ENCODE results near the gene MAB21L1.

Gene MAB21L1

DNA sequence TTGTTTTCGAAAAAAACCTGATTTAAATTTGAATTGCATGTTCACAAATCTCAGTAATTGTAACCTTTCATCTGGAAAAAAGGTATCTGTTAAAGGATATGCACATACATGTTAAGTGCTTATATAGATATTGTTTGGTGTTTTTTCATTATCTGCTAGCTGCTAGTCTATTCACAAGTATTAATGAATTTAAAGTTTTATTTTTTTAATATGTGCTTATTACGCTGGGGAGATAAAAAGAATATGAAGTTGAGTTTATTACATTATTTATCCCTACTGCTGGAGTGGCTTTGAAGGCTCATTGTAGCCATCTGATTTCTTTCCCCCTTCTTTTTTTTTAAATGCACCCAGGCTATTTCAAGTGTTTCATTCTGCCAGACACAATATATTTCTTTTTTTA, 3.9 kb upstream of the MAB21L1 start:
- FAIRE-seq (no peak), DNase-seq (ENCODE audit: extremely low spot score, insufficient read length, low read depth) (no peak)

DNA sequence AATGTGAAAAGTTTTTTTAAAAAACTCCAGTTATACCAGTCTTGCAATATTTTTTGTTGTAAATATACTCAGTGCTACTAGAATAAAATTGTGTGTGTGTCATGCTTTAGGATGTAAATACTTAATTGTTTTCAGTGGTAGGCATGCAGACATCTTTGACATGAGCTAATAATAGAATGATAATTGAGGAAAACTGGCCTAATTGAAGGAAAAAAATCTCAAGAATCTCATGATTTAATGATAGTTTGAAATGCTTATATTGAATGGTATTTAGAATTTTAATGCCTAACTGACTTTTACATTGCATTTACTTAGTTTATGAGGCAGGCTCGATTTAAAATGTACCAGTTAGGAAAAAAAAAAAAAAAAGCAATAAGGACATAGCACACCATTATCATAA, 3.2 kb upstream of the MAB21L1 start:
- FAIRE-seq (no peak), DNase-seq (ENCODE audit: extremely low spot score, insufficient read length, low read depth) (no peak)

DNA sequence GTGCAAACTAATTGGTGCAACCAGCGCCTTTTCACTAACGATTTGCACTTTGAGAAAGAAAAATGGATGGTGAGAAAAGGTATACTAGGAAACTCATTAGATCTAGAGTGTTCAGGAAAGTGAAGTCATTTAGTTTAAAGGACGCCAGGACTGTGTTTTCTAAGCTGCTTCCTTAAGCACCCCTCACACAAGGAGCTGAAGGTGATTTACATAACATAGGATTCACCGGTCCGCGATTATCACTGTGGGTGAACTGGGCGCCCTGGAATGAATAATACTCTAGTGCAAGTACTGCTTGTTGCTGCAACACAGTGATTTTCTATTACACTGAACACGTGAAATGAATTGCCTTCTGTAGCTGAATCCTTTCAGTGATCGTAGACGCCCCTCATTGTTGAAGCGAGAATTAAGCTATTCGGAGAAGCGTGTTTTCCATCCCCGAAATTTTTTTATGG, 2.6 kb upstream of the MAB21L1 start:
- no peak for DNase-seq (ENCODE audit: extremely low spot score, insufficient read length, low read depth)
- no peak for FAIRE-seq

DNA sequence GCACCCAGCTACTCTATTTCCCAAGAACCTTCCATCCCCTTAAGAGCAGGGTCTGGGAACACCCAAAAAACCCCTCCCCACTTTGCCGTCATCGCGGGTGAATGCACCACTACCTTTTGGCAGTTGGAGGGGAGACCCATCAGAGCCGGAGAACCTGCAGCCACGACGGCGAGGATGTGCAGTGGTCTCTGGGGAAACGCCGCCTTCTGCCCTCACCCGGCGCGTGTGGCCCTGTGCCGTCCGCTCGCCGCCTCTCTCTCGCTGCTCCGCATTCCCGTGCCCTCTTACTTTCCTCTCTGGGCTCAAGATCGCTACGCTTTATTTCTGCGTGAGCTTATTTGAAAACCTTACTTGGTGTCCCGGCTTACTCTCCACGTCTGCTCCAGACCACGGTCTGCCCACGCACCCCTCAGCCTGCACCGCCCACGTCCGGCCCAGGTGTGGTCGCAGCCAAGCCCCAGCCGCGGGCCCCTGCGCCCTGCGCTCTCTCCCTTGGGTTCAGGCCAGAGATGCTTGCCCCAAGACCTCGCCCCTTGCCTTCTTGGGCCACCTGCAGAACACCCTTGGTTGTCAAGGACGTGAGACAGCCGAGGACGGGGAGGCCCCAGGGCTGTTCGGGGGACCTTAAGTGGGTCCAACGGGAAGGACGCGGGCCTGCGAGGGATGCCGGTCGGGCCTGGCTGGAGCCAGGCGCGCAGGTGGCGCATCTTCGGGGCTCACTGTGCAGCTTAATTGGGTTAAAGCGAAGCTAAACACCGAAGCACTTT, 2.0 kb upstream of the MAB21L1 start:
- FAIRE-seq (no peak), DNase-seq (ENCODE audit: extremely low spot score, insufficient read length, low read depth) (no peak)

DNA sequence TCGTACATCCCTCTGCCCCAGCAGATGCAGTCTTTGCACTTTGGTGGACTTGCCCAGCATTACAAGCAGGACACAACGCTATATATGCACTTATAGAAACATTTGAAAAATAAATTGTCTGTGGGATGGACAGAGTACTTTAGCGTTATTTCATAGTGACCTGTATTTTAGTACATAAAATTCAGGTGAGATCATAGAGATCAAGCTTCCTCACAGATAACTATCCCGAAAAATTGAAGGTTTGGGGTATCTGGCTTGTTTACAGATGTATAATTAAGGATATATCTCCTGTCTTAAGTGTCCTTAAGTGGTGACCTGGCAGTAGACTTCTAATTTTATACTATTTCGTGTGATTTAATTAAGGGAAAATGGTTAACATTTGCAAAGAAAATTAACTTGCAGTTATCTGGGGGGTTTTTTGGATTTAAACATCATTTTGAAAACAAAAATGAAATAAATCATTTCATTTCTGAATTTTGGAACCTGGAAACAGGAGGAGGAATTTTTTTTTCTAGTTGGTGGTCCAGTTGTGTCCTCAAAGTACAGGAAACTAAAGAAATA, 977 bp upstream of the MAB21L1 start:
- no peak for FAIRE-seq
- no peak for DNase-seq (ENCODE audit: extremely low spot score, insufficient read length, low read depth)

DNA sequence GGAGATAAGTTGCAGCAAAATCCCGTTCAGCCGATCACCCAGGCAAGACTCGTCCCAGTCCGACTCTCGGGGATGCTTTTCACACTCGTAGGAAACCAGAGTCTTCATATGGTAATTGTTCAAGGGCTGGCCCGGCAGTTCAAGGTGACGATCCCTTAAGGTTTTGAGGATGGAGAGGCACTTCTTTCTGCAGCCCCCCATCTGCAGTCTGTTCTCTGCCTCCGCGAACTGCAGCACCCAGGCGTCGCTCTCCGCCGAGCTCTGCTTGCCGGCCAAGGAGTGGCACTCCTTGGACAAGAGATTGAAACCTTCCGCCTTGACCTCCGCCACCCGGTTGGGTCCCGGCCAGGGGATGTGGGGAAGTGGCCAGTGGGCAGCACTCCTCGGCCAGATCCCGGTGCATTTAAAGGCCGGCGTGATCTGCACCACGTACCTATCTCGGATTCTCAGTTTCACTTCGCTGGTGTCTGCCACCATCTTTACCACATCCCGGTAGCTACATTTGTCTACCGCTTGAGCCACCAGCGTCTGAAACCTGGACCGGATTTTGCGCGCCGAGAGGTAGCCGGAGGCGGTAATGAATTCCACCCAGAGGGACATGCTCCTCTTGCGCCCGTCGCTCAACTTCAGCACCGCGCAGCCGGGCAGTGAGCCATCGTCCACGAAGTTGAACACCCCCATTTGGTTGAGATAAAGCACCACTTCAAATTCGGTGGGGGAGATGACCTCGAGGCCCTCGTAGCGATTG, 1.1 kb downstream of the MAB21L1 start:
- no peak for DNase-seq (ENCODE audit: extremely low spot score, insufficient read length, low read depth)
- no peak for FAIRE-seq

DNA sequence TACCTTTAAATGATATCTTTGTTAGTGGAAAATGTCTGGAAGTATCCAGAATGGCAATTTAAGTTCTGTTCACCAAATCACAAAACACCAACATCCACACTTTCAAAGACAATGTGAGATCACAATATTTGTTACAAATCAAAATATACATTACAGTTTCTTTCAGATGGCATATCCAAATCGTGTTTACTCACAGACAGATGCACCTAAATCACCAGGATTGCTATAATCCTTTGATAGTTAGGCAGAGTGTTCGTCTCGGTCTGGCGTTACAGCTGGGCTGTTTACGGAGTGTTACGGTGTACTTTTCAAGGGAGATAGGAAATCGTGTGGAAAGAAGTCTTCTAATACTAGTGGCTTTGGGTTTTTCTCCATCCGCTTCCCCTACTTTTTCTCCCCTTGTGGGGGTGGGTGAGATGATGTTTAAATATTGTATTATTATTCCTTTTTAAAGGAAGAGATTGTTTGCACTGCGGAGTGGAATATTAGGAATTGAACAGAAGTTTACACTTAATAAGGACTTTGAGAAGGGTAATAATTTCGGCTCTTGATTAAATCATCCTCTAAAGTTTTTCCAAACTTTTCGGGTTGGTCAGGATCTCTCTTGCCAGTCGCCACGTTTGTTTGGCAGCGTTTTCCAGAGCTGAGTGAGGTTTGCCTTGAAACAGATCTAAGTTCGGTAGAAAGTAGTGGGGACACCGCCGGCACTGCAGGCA, 1.8 kb downstream of the MAB21L1 start:
- no peak for FAIRE-seq
- no peak for DNase-seq (ENCODE audit: extremely low spot score, insufficient read length, low read depth)

DNA sequence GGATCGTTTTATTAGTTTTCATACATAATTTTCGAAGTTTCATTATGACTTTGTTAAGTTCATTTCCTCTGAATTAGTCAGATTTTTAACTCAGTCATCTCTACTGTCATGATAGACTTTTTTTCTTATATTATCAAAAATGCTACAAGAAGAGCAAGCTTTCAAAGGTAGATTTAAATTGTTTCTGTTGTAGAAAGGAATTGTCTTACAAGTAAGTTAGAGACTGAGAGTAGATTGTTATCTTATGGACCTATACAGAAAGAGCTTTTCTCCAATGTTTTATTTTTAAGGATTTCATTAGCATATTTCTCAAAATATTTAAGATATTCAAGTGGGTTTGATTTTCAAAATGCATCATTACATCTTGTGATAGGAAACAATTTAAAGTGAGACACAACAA, 2.7 kb downstream of the MAB21L1 start:
- DNase-seq (ENCODE audit: extremely low spot score, insufficient read length, low read depth): no peak
- FAIRE-seq: no peak

DNA sequence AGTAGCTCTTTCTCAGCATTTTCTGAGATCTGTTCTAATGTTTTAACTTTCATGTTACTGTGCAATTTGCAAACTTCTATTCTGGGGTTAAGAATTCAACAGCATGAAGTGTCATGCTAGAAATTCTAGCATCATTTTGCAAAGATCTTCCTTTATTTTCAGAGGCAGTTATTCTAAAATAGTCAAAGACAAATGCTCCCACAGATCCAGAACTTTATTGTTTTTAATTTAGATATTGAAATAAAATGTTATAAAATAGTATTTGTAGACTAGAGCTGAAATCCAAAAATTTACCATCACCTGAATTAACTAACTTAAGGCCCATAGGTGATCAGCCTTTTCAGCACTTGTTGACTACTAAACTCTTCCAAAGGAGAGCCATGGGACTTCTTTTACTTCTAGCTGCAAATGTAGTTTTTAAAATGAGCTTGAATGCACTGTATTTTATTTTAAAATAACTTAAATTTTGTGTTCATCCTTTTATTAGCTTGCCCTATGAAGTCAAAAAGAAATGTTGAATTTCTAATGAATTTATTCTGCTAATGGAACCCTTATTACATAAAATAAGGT, 3.2 kb downstream of the MAB21L1 start:
- no peak for FAIRE-seq
- no peak for DNase-seq (ENCODE audit: extremely low spot score, insufficient read length, low read depth)

DNA sequence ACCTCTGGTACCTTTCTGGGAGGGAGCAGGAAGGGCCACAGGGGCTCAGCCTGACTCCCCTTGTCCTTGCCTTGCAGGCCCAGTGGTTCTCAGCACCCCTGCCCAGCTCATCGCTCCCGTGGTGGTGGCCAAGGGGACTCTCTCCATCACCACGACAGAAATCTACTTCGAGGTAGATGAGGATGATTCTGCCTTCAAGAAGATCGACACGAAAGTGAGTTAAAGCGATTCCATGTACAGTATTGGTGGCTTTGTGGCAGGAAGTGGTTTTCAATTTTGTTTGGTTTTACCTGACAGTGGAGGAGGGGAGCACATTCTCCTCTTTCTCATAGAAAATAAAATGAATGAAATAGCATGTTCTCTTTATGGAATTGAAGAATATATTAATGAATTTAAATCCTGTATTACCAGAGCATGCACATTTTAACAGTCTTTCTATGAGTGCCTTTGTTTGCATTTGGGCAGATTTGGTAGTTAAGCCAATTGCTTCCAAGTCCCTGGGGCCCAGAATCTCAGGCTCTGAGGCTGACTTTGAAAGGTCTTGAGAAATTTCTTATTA, 4.1 kb downstream of the MAB21L1 start:
- FAIRE-seq (no peak), DNase-seq (ENCODE audit: extremely low spot score, insufficient read length, low read depth) (no peak)

DNA sequence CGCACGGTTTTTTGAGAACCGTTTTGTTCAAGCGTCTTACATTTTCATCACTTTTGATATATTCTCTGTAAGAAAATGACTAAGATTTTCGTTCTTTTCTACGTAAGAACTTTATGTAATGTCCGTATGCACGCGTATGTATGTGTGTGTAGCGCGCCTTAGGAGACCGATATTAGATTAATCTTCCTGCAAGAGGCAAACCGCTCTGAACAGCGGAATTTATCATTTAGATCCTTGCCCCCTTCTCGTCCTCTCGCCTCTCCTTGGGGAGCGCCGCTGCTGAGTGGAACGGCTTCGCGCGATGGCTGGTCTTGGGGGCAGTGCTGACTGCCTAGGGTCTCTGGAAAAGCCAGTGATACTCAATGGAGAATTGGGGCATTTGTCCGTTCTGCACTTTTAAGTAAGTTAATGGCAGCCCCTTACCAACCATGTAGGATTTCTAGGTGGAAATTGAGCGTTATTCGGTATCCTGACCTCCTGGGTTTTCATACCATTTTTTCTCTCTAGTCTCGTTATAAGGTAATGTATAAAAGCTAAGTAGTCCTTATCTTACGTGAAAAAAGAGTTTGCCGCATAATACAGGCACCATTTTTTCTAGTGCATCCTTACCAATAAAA, 4.7 kb downstream of the MAB21L1 start:
- no peak for DNase-seq (ENCODE audit: extremely low spot score, insufficient read length, low read depth)
- no peak for FAIRE-seq

DNA sequence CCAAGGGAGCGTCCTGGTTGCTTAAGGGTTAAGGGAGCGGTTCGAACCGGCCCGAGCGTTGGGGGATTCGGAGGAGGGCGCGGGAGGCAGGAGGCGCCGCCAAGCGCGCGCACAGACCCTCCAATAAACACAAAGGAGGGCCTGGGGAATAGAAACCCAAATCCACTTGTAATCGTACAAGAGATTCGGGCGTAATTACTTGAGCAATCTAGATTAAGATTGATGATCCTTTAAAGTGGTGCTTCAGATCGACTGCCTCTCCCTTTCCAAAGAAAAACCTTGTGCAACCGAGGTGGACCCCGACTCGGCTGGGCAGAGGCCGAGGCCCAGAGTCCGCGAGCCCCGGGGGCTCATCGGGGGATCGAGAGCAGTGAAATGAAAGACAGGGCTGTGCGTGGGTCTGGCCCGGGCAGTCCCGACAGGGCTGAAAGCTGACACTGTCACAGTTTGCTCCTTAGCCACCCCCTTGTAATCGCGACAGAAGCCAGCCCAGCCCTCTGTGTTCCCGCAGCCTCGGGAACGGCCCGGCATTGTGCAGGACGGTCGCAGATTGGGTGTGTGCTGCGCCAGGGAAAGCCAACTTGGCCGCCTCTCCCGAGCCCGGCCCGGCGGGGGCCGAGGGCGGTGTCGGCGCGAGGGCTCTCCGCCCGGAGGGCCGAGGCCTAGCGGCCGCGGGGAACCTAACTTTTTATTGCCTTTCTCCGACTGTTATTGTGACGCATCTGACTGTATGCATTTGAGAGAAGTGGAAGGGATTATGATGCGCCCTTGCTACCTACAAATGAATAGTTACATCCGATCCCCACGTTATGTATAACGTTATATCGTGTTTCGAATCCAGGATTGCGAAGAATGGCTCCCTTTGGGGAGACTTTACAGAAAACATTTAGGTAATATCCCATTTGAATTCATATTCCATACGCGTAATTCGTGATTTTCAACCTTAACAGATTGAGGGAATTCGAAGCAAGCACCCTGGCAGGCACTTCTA, 5.5 kb downstream of the MAB21L1 start:
- DNase-seq (ENCODE audit: extremely low spot score, insufficient read length, low read depth) (no peak), FAIRE-seq (no peak)

DNA sequence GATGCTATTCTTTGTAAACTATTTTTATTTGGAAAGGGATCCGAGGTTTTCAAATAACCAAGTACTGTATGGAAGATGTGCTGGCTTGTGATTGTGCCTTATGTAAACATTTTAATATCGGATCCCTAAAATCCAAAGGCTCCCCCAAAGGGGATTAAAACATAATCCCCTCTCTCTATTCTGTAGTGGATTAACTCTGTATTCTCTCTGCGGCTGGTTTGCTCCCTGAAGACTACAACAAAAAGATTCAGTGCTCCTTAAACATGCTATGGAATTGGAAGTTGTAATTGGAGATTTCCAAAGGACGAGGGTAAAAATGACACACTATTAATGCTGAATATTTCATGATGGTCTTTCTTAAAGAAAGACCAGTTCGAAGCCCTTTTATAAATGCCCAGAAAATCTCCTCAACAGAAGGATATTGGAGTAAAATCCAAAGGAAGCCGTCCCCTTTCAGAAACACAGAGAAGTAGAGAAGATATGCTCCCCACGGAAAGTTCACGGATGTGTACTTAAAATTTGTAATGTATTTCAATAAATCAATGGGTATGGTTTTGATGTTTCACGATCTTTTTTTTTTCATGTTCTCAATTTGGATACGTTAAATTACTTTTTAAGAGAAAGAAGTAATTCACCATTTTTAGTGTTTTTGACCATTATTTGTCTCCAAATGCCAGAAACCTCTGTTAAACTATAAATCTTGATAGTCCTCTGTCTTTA, 6.5 kb downstream of the MAB21L1 start:
- FAIRE-seq (no peak), DNase-seq (ENCODE audit: extremely low spot score, insufficient read length, low read depth) (no peak)

DNA sequence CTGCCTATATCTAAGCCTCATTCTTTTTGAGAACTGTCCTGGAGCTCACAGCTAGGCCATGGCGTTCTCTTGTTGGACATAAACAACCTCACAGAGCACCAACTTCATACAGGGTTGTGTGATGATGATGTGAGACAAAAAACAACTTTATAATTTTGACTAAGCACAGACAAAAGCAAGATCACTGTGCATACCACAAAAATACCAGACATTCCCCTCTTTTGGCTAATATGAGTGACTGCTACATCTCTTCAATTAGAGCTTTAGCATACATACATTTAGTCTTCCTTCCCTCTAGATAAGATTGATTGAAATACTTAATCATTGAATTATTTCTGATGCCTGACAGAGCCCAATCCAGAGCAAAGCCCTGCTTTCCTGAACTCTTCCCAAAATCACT, 8.3 kb downstream of the MAB21L1 start:
- FAIRE-seq (no peak), DNase-seq (ENCODE audit: extremely low spot score, insufficient read length, low read depth) (no peak)

DNA sequence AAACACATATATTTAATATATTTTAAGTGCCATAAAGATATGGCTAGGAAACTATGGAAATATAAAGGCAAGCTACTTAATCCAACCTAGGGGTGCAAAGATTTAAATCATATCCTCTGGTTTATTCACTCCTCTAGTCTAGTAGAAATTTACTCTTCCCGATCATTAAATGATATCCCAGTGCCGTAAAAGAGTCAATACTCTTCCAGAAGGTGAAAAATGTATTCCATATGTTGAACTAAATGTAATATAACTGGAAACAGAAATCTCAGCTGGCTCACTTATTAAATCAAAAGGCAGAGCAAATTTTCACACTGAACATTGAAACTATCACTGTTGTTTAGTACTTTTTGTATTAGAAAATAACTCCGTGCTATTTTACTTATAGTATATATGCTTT, 11.1 kb downstream of the MAB21L1 start:
- DNase-seq (ENCODE audit: extremely low spot score, insufficient read length, low read depth) (no peak), FAIRE-seq (no peak)

DNA sequence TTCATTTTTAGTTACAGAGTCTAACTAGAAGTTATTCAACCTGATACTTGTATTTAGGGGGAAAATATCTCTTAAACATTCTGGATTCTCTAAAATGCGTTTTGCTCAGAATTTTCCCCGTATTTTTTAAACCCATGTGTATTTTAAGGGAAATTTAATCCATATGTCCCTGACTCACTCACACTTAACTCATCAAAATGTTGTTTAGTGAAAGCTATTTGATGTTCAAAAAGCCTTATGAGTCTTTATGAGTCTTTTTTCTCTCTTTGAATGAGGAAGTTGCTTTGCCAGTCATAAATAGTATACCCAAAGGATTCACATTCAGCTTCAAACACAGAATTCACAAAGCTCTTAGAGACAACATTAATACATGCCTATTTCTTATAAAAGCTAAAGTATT, 16.4 kb downstream of the MAB21L1 start:
- DNase-seq (ENCODE audit: extremely low spot score, insufficient read length, low read depth) (no peak), FAIRE-seq (no peak)

DNA sequence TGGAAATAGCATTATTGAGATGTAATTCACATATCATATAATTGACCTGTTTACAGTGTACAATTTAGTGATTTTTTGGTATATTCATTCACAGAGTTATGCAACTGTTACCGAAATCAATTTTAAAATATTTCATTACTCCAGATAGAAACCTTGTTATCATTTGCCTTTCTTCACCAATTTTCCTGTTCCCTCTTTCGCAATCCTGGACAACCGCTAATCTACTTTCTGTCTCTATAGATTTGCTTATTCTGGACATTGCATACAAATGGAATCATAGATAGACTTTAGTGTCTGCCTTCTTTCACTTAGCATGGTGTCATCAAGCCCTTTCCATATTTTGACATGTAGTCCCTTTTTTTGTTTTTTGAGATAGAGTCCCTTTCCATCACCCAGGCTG, 19.2 kb downstream of the MAB21L1 start:
- no peak for FAIRE-seq
- no peak for DNase-seq (ENCODE audit: extremely low spot score, insufficient read length, low read depth)

DNA sequence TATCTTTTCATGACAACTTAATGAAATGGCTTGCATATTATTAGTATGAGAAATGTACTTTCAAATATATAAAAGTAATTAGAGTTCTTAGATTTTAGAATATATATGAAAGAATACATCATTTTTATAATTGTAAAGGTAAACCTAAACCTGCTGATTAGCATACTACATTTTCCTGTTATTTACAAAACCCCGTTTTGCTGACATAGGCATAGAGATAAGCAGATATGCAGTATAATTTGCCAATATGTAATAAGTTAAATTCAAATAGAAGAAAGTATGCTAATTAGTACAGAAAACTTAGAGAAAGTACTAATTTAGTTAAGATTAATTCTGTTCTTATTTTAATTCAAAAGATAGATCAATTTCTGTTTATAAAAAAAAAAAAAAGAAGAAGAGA, 21.5 kb downstream of the MAB21L1 start:
- no peak for FAIRE-seq

More for the DNA sequence above, 21.5 kb downstream of the MAB21L1 start:
- no peak for DNase-seq (ENCODE audit: extremely low spot score, insufficient read length, low read depth)

All from GM18507 (cell line).